GM23338 (cell line): Measurements from ENCODE around the gene CELF2.

Source experiments
- CREB1 ChIP-seq: fragments of 250-450 bp; sonication (Bioruptor Pico); IDR thresholded peaks from 2 replicates; pipeline ENCODE4 v1.5.0; 2020; ENCODE audit warnings: low read depth, mild to moderate bottlenecking, moderate library complexity
- EZH2 ChIP-seq: fragments of 200-600 bp; sonication (generic); IDR thresholded peaks from one replicate; pipeline ENCODE4 v1.8.0; 2017; ENCODE audit warnings: antibody characterized with exemption, mild to moderate bottlenecking, low read depth; ENCODE audit not compliant: unreplicated experiment
- EZH2phosphoT487 ChIP-seq: fragments of 200-600 bp; sonication (generic); IDR thresholded peaks from one replicate; pipeline ENCODE4 v1.8.1; 2018; ENCODE audit warnings: antibody characterized with exemption; ENCODE audit not compliant: unreplicated experiment
- JUNB ChIP-seq: IDR thresholded peaks from one replicate; pipeline ENCODE4 v1.6.1; 2016; ENCODE audit warnings: antibody characterized with exemption; ENCODE audit not compliant: unreplicated experiment
- POLR2AphosphoS5 ChIP-seq: IDR thresholded peaks from 2 replicates; pipeline ENCODE4 v1.6.1; 2016; ENCODE audit warnings: antibody characterized with exemption, low read depth
- ZNF114 ChIP-seq: fragments of 250-450 bp; sonication (Bioruptor Pico); IDR thresholded peaks from 2 replicates; pipeline ENCODE4 v1.5.0; 2020; ENCODE audit warnings: mild to moderate bottlenecking, moderate library complexity
- ZNF331 ChIP-seq: fragments of 250-450 bp; sonication (Bioruptor Pico); IDR thresholded peaks from 2 replicates; pipeline ENCODE4 v1.5.0; 2020; ENCODE audit warnings: low read depth, mild to moderate bottlenecking, moderate library complexity
- TF ChIP-seq, protein P1 (sequence below): IDR thresholded peaks from one replicate; pipeline ENCODE4 v1.6.1; 2018; ENCODE audit warnings: antibody characterized with exemption; ENCODE audit not compliant: unreplicated experiment
- TF ChIP-seq, protein P2 (sequence below), 2 experiments: fragments of 200-600 bp in 1 of 2; sonication (generic) in 1 of 2; conservative IDR thresholded peaks; 2 replicates each; pipeline versions ENCODE4 v1.5.1 to v1.6.1; 2016 to 2017; ENCODE audit warnings: antibody characterized with exemption in 2 of 2, low read depth in 2 of 2, mild to moderate bottlenecking in 2 of 2, moderate library complexity in 1 of 2
- TF ChIP-seq, protein P3 (sequence below): fragments of 250-450 bp; sonication (Bioruptor Pico); IDR thresholded peaks from 2 replicates; pipeline ENCODE4 v1.5.0; 2020; ENCODE audit warnings: mild to moderate bottlenecking, moderate library complexity
- TF ChIP-seq, protein P4 (sequence below): IDR thresholded peaks from 2 replicates; pipeline ENCODE4 v1.6.1; 2016; ENCODE audit warnings: antibody characterized with exemption

DNA sequence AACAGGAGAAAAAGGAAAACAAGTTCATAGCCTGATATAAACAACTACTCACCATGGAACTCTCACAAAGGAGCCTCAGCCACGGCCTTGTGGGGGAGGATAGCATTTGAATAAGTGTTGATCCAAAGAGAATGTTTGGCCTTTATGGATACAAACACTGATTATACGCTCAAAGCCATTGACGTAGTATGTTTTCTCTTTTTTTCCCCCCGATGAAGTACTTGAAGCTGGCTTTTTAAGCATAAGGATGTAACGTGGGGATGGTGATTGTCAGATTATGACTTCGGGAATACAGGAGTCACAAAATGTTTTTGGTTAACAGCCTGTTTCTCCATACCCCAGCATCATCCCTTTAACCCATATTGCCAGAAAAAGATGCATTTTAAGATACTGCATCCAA, 39.8 kb downstream of the CELF2 start:
- TF ChIP-seq ZNF331 (CRISPR knock-in tag) = no peak
- TF ChIP-seq POLR2AphosphoS5 = no peak
- TF ChIP-seq, protein P1, sequence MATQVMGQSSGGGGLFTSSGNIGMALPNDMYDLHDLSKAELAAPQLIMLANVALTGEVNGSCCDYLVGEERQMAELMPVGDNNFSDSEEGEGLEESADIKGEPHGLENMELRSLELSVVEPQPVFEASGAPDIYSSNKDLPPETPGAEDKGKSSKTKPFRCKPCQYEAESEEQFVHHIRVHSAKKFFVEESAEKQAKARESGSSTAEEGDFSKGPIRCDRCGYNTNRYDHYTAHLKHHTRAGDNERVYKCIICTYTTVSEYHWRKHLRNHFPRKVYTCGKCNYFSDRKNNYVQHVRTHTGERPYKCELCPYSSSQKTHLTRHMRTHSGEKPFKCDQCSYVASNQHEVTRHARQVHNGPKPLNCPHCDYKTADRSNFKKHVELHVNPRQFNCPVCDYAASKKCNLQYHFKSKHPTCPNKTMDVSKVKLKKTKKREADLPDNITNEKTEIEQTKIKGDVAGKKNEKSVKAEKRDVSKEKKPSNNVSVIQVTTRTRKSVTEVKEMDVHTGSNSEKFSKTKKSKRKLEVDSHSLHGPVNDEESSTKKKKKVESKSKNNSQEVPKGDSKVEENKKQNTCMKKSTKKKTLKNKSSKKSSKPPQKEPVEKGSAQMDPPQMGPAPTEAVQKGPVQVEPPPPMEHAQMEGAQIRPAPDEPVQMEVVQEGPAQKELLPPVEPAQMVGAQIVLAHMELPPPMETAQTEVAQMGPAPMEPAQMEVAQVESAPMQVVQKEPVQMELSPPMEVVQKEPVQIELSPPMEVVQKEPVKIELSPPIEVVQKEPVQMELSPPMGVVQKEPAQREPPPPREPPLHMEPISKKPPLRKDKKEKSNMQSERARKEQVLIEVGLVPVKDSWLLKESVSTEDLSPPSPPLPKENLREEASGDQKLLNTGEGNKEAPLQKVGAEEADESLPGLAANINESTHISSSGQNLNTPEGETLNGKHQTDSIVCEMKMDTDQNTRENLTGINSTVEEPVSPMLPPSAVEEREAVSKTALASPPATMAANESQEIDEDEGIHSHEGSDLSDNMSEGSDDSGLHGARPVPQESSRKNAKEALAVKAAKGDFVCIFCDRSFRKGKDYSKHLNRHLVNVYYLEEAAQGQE = no peak
- TF ChIP-seq, protein P2, sequence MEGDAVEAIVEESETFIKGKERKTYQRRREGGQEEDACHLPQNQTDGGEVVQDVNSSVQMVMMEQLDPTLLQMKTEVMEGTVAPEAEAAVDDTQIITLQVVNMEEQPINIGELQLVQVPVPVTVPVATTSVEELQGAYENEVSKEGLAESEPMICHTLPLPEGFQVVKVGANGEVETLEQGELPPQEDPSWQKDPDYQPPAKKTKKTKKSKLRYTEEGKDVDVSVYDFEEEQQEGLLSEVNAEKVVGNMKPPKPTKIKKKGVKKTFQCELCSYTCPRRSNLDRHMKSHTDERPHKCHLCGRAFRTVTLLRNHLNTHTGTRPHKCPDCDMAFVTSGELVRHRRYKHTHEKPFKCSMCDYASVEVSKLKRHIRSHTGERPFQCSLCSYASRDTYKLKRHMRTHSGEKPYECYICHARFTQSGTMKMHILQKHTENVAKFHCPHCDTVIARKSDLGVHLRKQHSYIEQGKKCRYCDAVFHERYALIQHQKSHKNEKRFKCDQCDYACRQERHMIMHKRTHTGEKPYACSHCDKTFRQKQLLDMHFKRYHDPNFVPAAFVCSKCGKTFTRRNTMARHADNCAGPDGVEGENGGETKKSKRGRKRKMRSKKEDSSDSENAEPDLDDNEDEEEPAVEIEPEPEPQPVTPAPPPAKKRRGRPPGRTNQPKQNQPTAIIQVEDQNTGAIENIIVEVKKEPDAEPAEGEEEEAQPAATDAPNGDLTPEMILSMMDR (conservative IDR thresholded peaks at IDR 0.05; ENCODE audit: low read depth in 2 of 2) = no peak
- TF ChIP-seq, protein P3, sequence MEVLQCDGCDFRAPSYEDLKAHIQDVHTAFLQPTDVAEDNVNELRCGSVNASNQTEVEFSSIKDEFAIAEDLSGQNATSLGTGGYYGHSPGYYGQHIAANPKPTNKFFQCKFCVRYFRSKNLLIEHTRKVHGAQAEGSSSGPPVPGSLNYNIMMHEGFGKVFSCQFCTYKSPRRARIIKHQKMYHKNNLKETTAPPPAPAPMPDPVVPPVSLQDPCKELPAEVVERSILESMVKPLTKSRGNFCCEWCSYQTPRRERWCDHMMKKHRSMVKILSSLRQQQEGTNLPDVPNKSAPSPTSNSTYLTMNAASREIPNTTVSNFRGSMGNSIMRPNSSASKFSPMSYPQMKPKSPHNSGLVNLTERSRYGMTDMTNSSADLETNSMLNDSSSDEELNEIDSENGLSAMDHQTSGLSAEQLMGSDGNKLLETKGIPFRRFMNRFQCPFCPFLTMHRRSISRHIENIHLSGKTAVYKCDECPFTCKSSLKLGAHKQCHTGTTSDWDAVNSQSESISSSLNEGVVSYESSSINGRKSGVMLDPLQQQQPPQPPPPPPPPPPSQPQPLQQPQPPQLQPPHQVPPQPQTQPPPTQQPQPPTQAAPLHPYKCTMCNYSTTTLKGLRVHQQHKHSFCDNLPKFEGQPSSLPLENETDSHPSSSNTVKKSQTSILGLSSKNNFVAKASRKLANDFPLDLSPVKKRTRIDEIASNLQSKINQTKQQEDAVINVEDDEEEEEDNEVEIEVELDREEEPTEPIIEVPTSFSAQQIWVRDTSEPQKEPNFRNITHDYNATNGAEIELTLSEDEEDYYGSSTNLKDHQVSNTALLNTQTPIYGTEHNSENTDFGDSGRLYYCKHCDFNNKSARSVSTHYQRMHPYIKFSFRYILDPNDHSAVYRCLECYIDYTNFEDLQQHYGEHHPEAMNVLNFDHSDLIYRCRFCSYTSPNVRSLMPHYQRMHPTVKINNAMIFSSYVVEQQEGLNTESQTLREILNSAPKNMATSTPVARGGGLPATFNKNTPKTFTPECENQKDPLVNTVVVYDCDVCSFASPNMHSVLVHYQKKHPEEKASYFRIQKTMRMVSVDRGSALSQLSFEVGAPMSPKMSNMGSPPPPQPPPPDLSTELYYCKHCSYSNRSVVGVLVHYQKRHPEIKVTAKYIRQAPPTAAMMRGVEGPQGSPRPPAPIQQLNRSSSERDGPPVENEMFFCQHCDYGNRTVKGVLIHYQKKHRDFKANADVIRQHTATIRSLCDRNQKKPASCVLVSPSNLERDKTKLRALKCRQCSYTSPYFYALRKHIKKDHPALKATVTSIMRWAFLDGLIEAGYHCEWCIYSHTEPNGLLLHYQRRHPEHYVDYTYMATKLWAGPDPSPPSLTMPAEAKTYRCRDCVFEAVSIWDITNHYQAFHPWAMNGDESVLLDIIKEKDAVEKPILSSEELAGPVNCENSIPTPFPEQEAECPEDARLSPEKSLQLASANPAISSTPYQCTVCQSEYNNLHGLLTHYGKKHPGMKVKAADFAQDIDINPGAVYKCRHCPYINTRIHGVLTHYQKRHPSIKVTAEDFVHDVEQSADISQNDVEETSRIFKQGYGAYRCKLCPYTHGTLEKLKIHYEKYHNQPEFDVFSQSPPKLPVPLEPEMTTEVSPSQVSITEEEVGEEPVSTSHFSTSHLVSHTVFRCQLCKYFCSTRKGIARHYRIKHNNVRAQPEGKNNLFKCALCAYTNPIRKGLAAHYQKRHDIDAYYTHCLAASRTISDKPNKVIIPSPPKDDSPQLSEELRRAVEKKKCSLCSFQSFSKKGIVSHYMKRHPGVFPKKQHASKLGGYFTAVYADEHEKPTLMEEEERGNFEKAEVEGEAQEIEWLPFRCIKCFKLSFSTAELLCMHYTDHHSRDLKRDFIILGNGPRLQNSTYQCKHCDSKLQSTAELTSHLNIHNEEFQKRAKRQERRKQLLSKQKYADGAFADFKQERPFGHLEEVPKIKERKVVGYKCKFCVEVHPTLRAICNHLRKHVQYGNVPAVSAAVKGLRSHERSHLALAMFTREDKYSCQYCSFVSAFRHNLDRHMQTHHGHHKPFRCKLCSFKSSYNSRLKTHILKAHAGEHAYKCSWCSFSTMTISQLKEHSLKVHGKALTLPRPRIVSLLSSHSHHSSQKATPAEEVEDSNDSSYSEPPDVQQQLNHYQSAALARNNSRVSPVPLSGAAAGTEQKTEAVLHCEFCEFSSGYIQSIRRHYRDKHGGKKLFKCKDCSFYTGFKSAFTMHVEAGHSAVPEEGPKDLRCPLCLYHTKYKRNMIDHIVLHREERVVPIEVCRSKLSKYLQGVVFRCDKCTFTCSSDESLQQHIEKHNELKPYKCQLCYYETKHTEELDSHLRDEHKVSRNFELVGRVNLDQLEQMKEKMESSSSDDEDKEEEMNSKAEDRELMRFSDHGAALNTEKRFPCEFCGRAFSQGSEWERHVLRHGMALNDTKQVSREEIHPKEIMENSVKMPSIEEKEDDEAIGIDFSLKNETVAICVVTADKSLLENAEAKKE (CRISPR knock-in tag) = no peak
- TF ChIP-seq, protein P4, sequence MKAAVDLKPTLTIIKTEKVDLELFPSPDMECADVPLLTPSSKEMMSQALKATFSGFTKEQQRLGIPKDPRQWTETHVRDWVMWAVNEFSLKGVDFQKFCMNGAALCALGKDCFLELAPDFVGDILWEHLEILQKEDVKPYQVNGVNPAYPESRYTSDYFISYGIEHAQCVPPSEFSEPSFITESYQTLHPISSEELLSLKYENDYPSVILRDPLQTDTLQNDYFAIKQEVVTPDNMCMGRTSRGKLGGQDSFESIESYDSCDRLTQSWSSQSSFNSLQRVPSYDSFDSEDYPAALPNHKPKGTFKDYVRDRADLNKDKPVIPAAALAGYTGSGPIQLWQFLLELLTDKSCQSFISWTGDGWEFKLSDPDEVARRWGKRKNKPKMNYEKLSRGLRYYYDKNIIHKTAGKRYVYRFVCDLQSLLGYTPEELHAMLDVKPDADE = no peak
- TF ChIP-seq EZH2 = no peak
- TF ChIP-seq ZNF114 = no peak
- TF ChIP-seq JUNB = no peak
- TF ChIP-seq EZH2phosphoT487 = no peak
- TF ChIP-seq CREB1 (CRISPR knock-in tag) = no peak
